Left colon (tissue), 2 donors: ENCODE results near the gene DNAAF8. TPM values are rescaled to one million over a fixed set of nuclear protein-coding genes. Genes with fewer than 3 reads are reported as not detected.
"Not testable (repeated sequence)": the region's sequence is repeated elsewhere in the genome, so short reads cannot be mapped to it uniquely, and the experiment has no call there.

ENCODE experiments used
- ATAC-seq: fragments of 200-7000 bp; cut with Tn5 transposase; one replicate; pipeline ENCODE4 v1.9.1; 2020; ENCODE audit warnings: mild to moderate bottlenecking, moderate library complexity
- DNase-seq, 2 donors: peaks; one replicate each; pipeline ENCODE4 v3.0.0-alpha.2; 2020
- intact Hi-C, 2 donors: fragments of 100-400 bp; cut with DNase I in 1 of 2; cut with micrococcal nuclease in 1 of 2; formaldehyde crosslinking; loops; one replicate each; pipeline versions ENCODE4 v1.11.2 to v1.14.0; 2022; cut with DNase I, micrococcal nuclease
- total RNA-seq, 2 donors: library from RNA; stranded (reverse); fragmentation: NEBNext Ultra II Directional; extraction: Animal tissue kit (Norgen Biotek cat#: 25700); gene quantifications; one replicate each; pipeline ENCODE4 v1.2.1, GENCODE V29; 2021
- donor health status: DM: no; HTN: no; CAD: no.
- donor health status: DM: yes; HTN: yes; CAD: no.

Gene DNAAF8
- total RNA-seq, 2 donors from 2014 or later: 0.49 to 0.67 TPM

GRCh38 chr16:4709481-4709880 is 24.9 kb upstream of the DNAAF8 start:
- intact Hi-C loops: no loop called here
- DNase-seq (no peak), ATAC-seq (no peak)

GRCh38 chr16:4713663-4714501 is 20.5 kb upstream of the DNAAF8 start:
- DNase-seq: no peak
- no peak for ATAC-seq
- intact Hi-C loops: no loop called here

GRCh38 chr16:4714996-4715395 is 19.3 kb upstream of the DNAAF8 start:
- intact Hi-C loops: no loop called here
- DNase-seq (no peak), ATAC-seq (no peak)

GRCh38 chr16:4718466-4718865 is 15.9 kb upstream of the DNAAF8 start:
- intact Hi-C loops: no loop called here
- DNase-seq: no peak

GRCh38 chr16:4723071-4723767 is 11.1 kb upstream of the DNAAF8 start:
- intact Hi-C loops: no loop called here
- no peak for ATAC-seq
- no peak for DNase-seq

More at GRCh38 chr16:4718466-4718865, 15.9 kb upstream of the DNAAF8 start:
- no peak for ATAC-seq

- no peak for DNase-seq
- ATAC-seq: no peak
- intact Hi-C loops: no loop called here
Observed at GRCh38 chr16:4724661-4725270, 9.6 kb upstream of the DNAAF8 start.

- no peak for ATAC-seq
- no peak for DNase-seq
- intact Hi-C loops: no loop called here
Observed at GRCh38 chr16:4726616-4727015, 7.7 kb upstream of the DNAAF8 start.

- ATAC-seq (no peak), DNase-seq (no peak)
- intact Hi-C loops: no loop called here
Observed at GRCh38 chr16:4728676-4729075, 5.7 kb upstream of the DNAAF8 start.

GRCh38 chr16:4729876-4730275 is 4.5 kb upstream of the DNAAF8 start:
- no peak for ATAC-seq
- intact Hi-C loops: no loop called here
- no peak for DNase-seq

- DNase-seq: no peak
- no peak for ATAC-seq
- intact Hi-C loops: no loop called here
Observed at GRCh38 chr16:4733211-4733742, 1.1 kb upstream of the DNAAF8 start.

- intact Hi-C loops: no loop called here
- peak; percentile 2 for ATAC-seq
- peak in 1 of 2 donors; percentile 36 for DNase-seq
Observed at GRCh38 chr16:4733747-4734062, 632 bp upstream of the DNAAF8 start.

- DNase-seq (peak; percentile 91 to 96), ATAC-seq (peak; percentile 77)
- intact Hi-C loops: no loop called here
Observed at GRCh38 chr16:4734730-4735535, 596 bp downstream of the DNAAF8 start.

- intact Hi-C loops: no loop called here
- DNase-seq: no peak
- ATAC-seq: no peak
Observed at GRCh38 chr16:4736546-4736945, 2.2 kb downstream of the DNAAF8 start.

GRCh38 chr16:4737545-4737944 is 3.2 kb downstream of the DNAAF8 start:
- DNase-seq: no peak
- no peak for ATAC-seq
- intact Hi-C loops: no loop called here

GRCh38 chr16:4738370-4738769 is 4.0 kb downstream of the DNAAF8 start:
- DNase-seq, ATAC-seq, intact Hi-C loops: not testable (repeated sequence)

- intact Hi-C loops: no loop called here
- ATAC-seq (peak; percentile 83), DNase-seq (peak; percentile 42 to 55)
Observed at GRCh38 chr16:4743226-4743878, 9.0 kb downstream of the DNAAF8 start.

GRCh38 chr16:4744555-4745273 is 10.4 kb downstream of the DNAAF8 start:
- intact Hi-C loops: no loop called here
- no peak for ATAC-seq
- DNase-seq: no peak

GRCh38 chr16:4745274-4745569 is 10.9 kb downstream of the DNAAF8 start:
- no peak for DNase-seq
- ATAC-seq: no peak
- intact Hi-C loops: no loop called here
